Putamen (tissue), 1 donor: Measurements from ENCODE around the gene MAPKAP1.

Source experiments
- DNase-seq: peaks from one replicate; pipeline ENCODE4 v3.0.0-alpha.2; 2016; ENCODE audit warnings: low spot score

MAPKAP1 gene

GRCh38 chr9:125447202-125447802 lies 259.7 kb downstream of the MAPKAP1 start:
- DNase-seq, result no peak

GRCh38 chr9:125446561-125447094 lies 260.4 kb downstream of the MAPKAP1 start:
- DNase-seq, result no peak

GRCh38 chr9:125444956-125445506 lies 262.0 kb downstream of the MAPKAP1 start:
- DNase-seq, result no peak

GRCh38 chr9:125444166-125444565 lies 262.8 kb downstream of the MAPKAP1 start:
- no peak for DNase-seq

- DNase-seq, result no peak
Observed at GRCh38 chr9:125443367-125443766, 263.6 kb downstream of the MAPKAP1 start.

GRCh38 chr9:125442452-125442851 lies 264.6 kb downstream of the MAPKAP1 start:
- no peak for DNase-seq

- no peak for DNase-seq
Observed at GRCh38 chr9:125440411-125440810, 266.6 kb downstream of the MAPKAP1 start.

GRCh38 chr9:125439434-125440272 lies 267.4 kb downstream of the MAPKAP1 start:
- no peak for DNase-seq

GRCh38 chr9:125438506-125439433 lies 268.2 kb downstream of the MAPKAP1 start:
- no peak for DNase-seq

GRCh38 chr9:125437771-125438221 lies 269.2 kb downstream of the MAPKAP1 start:
- DNase-seq, result no peak

- no peak for DNase-seq
Observed at GRCh38 chr9:125436613-125437443, 270.2 kb downstream of the MAPKAP1 start.

GRCh38 chr9:125435776-125436612 lies 271.0 kb downstream of the MAPKAP1 start:
- DNase-seq, result no peak

- DNase-seq, result no peak
Observed at GRCh38 chr9:125434986-125435775, 271.8 kb downstream of the MAPKAP1 start.

GRCh38 chr9:125433461-125434011 lies 273.5 kb downstream of the MAPKAP1 start:
- DNase-seq, result no peak

- no peak for DNase-seq
Observed at GRCh38 chr9:125432715-125433385, 274.2 kb downstream of the MAPKAP1 start.

- DNase-seq, result no peak
Observed at GRCh38 chr9:125431741-125432271, 275.2 kb downstream of the MAPKAP1 start.

GRCh38 chr9:125431012-125431305 lies 276.0 kb downstream of the MAPKAP1 start:
- no peak for DNase-seq
